Mammary epithelial cell (primary cell): Measurements from ENCODE around the gene WDR87.

Experiments used
- CTCF ChIP-seq, 2 donors: IDR thresholded peaks in 1 of 2; conservative IDR thresholded peaks in 1 of 2; 2 replicates each; pipeline ENCODE4 v1.5.1; 2011 to 2012; ENCODE audit warnings: inconsistent platforms in 2 of 2, low read length in 2 of 2, mild to moderate bottlenecking in 2 of 2, control low read depth in 1 of 2, low read depth in 1 of 2; ENCODE audit not compliant: insufficient read depth in 1 of 2; ENCODE audit errors: extremely low read depth in 1 of 2
- EZH2 ChIP-seq: IDR thresholded peaks from 2 replicates; pipeline ENCODE4 v1.6.1; 2012; ENCODE audit warnings: low read length, inconsistent platforms, borderline replicate concordance

GRCh38 chr19:37955986-37956385 lies 49.6 kb upstream of the WDR87 start:
- no peak for TF ChIP-seq CTCF (conservative IDR thresholded peaks at IDR 0.05 in 1 of 2, IDR thresholded peaks at IDR 0.05 in 1 of 2; ENCODE audit: extremely low read depth in 1 of 2, insufficient read depth in 1 of 2, low read depth in 1 of 2, low read length in 2 of 2)
- no peak for TF ChIP-seq EZH2
